Stimulated activated CD4-positive, alpha-beta T cell treated with anti-CD3 and anti-CD28 coated beads, TNF-alpha, amount 100 ng/mL, for 48 hours (primary cell): ENCODE measurements around the gene CLEC2D.
"Not testable (repeated sequence)": the region's sequence is repeated elsewhere in the genome, so short reads cannot be mapped to it uniquely, and the experiment has no call there.

Source experiments
- DNase-seq, 3 donors: peaks; one replicate each; pipeline ENCODE4 v3.0.0-alpha.2; 2020; ENCODE audit warnings: low read depth in 3 of 3

CLEC2D gene

DNA sequence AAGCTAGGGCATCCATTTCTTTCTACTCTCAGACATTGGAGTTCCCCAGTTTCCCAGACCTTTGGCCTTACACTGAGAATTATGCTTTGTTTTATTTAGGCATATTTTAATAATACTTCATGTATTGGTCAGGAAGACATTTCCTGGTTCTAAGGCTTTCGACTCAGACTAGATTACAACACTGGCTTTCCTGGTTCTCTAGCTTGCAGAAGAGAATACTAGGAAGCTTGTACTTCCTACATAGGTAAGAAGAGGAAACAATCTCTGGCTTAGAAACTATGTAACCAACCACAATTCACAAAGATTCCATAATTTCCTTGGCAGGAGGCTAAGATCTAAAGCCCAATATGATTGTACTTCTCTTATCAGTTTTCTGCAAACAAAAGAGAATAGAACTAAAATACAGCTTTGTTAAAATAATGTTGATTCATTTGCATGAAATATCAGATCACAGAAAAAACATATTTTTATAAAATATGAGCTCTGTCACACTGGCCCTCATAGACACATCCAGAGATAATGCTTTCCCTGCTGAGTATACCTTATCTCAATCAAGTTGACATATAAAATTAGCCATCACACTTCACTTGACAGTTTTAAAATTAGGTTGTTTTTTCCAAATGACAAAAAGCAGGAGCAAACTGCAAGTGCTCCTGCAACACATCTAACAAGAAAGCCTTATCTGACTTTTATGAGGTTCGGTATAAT lies 30.5 kb downstream of the CLEC2D start:
- DNase-seq: no peak

DNA sequence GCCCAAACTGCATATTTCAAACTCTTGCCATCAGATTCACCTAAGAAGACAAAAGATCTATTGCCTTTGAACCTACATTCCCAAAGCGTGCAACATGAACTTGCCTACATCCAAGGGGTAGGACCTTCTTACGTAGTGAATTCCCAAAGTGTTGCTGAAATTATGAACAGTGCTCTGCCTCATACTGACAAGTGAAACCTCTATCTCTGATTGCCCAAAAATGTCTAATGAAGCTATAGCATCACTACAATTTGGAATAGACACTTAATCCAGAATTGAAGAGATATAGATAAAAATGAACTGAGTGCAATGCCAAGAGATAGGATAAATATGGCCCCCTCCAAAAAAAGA lies 31.1 kb downstream of the CLEC2D start:
- DNase-seq: no peak

DNA sequence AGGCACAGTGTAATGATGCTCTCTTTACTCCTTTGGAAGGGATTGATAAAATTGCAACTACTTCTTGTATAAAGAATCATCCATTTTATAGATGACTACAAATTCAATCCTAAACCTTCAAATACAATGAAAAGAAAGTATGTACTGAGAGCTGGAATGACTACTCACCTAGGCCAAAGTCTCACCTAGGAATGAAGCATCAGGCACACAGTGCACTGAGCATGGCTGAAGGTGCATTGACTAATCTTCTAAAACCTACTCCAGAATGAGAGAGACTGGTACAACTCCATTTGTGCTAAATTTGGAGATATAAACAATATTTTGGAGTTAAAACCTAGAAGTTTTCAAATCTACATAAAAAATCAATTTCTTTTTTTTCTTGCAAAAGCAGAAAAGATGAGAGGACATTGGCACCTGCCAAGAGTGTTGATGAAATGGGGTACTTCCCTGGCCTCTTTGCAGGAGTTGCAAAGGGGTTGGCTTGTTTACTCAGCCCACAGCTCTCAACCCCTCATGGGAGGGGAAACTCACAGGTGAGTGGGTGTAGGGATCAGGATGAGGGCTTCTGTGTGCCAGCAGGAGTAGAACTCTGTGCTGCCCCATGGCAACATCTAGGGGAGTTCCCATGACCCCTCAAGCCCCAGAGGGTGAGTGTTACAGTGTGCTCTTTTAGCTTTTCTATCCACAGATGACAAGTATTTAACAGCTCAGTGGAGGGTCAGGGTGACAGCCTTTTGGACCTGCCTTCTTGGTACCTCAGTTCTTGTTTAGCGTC lies 32.1 kb downstream of the CLEC2D start:
- DNase-seq: no peak

DNA sequence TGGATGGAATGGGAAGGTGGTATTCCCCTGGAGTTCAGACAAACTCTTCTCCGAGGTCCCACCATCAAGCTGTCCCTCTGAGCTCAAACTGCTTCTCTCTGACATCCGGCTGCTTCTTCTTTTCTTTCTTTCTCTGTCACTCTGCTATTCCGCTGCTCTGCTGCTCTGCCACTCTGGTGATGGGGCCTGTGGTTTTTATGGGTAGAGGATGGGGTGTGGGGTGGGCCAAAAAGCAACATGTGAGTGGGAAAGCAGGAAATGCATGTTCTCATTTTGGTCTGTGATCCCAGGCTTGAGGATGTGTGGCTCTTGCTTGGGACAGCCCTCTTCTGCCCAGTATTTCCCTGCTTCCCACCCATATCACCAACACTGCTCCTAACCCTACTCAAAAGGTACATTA lies 32.7 kb downstream of the CLEC2D start:
- DNase-seq: peak in 1 of 3 donors; percentile 23

DNA sequence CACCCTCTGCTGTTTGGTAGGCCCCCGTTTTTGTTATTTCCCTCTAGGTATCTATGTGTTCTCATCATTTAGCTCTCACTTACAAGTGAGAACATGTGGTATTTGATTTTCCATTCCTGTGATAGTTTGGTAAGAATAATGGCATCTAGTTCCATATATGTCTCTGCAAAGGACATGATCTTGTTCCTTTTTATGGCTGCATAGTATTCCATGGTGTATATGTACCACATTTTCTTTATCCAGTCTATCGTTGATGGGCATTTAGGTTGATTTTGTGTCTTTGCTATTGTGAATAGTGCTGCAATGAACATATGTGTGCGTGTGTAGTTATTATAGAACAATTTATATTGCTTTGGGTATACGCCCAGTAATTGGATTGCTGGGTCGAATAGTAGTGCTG lies 35.0 kb downstream of the CLEC2D start:
- not testable (repeated sequence) for DNase-seq

DNA sequence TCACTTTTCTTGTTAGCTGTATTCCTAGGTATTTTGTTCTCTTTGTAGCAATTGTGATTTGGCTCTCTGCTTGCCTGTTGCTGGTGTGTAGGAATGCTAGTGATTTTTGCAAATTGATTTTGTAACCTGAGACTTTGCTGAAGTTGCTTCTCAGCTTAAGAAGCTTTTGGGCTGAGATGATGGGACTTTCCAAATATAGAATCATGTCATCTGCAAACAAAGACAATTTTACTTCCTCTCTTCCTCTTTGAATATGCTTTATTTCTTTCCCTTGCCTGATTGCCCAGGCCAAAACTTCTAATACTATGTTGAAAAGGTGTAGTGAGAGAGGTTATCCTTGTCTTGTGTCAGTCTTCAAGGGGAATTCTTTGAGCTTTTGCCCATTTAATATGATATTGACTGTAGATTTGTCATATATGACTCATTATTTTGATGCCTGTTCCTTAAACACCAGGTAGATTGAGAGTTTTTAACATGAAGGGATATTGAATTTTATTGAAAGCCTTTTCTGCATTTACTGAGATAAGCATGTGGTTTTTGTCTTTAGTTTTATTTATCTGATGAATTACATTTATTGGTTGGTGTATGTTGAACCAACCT lies 36.7 kb downstream of the CLEC2D start:
- no peak for DNase-seq

DNA sequence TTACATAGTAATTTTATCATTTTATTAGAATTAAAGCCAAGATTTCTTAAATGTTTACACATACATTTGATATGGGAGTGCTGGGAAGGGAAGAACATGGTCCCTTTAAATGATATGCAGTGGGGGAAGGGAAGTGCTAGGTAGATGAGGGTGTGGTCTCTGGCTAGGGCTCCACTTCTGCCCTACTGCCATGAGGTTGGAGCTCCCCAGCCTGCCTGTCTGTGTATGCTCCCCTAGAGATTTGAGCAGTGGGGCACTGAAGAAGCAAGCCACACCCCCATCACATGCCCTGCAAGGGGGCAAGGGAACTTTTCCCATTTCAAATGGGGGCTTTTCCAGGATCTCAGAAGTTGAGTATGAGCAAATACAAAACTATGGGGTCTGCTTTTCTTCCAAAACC lies 37.8 kb downstream of the CLEC2D start:
- no peak for DNase-seq

DNA sequence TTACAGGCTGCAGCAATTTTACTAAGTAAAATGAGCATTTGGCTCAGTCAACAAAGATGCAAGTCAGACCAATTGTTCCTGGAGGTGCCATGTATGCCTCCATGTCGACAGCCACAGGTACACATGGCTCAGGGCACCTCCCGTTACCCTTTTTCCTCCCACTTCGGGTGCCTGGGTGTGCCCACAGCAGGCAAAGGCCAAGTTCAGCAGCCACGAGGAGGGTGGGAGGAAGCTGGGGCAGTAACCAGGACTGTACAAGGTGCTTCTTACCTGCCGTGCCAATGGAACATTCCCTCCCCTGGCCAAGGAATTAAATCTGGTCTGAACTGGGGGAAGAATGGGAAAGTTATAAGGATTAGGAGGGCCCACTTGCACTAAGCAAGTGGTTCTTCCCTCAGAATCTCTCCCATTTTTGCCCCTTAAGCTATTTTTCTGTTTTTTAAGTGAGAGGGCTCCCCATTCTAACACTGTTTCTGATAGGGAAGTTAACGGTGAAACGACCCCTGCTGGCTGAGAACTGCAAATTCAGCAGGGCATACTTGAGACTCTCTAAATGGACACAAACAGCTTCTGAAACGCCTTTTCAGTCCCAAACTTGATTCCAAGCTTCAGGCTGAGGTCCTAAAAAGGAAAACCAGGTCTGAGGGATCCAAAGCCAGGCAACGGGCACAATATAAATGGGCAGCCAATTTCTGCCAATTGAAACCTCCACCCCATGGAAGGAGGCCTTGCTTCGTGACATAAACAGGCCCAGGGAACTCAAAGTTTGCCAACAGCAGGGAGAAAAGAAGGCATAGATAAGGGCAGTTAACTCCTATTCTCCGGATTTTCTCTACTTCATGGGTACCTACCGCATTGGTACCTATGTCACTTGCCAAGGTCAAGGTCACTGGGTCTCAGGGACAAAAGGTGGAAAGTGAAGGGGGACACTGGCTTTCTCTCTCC lies 38.6 kb downstream of the CLEC2D start:
- peak in 2 of 3 donors; percentile 39 to 45 for DNase-seq

DNA sequence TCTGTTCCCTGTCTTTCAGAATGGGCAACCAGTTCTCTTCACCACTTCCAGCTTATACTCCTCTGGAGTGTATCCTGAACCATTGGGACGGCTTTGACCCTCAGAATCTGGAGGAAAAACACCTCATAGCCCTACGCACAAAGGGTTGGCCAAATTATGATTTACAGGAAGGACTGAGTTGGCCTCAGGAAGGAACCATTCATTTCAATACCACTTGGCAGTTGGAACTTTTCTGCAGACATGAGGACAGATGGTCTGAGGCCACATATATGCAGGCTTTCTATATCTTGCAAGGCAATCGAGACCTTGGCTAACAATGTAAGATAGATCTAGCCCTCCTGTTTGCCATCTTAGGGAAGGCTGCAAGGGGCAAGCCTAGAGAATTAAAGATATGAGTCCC lies 39.3 kb downstream of the CLEC2D start:
- DNase-seq: no peak

DNA sequence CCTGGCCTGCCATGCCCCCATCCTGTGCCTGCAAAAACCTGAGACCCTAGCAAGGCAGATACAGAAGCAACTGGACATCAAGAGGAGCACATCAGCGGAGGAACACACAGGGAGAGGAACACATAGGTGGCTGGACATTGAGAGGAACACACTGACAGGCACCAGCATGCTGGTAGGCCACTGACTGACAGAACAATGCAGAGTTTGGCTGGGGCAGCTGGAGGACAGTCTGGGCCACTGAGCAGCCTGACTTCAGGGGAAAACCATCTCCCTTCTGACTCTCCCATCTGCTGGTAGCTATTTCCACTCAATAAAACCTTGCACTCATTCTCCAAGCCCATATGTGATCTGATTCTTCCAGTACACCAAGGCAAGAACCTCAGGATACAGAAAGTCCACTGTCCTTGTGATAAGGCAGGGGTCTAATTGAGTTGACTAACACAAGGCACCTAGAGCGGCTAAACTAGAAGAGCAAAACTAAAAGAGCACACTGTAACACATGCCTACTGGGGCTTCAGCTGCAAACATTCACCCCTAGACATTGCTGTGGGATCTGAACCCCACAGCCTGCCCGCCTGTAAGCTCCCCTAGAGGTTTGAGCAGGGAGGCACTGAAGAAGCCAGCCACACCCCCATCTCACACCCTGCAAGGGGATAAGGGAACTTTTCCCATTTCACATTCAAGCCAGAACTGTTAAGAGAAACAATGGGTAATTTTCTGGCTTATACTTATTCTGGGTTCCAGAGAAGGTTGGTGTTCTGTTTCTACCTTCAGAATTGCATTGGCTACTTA lies 41.3 kb downstream of the CLEC2D start:
- DNase-seq: no peak

DNA sequence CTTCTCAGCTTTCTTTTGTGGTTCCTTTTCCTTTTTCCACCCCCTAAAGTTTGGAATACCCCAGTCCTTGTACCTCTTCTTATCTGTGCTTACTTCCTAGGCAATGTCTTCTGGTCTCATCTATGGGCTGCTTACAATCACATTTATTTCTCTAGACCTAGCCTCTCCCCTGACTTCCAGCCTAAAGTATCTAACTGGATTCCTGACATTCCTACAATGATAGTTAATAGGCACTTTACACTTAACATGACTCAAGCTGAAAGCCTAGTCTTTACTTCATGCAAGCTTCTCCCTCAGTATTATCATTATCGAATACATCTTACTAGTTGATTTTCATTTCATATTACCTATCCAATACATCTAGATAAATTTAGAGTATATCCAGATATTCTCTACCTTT lies 42.2 kb downstream of the CLEC2D start:
- DNase-seq: no peak

DNA sequence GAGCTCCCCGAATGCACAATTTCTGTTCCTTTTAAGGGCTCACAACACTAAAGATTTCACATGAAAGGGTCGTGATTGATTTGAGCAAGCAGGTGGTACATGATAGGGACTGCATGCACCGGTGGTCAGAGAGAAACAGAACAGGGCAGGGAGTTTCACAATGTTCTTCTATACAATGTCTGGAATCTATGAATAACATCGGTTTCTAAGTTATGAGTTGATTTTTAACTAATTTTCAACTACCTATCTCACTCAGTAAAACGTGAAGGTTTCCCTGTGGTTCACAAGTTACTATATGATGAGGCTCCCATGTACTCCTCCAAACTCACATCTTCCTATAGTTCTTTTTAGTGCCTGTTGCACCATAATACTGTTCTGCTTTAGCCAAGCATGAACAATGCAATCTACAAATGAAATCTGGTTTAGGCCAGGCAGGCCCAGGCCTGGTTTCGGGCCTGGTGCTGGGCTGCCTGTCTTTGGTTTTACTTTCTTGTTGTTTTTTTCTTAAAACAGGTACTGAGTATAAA lies 43.6 kb downstream of the CLEC2D start:
- not testable (repeated sequence) for DNase-seq

DNA sequence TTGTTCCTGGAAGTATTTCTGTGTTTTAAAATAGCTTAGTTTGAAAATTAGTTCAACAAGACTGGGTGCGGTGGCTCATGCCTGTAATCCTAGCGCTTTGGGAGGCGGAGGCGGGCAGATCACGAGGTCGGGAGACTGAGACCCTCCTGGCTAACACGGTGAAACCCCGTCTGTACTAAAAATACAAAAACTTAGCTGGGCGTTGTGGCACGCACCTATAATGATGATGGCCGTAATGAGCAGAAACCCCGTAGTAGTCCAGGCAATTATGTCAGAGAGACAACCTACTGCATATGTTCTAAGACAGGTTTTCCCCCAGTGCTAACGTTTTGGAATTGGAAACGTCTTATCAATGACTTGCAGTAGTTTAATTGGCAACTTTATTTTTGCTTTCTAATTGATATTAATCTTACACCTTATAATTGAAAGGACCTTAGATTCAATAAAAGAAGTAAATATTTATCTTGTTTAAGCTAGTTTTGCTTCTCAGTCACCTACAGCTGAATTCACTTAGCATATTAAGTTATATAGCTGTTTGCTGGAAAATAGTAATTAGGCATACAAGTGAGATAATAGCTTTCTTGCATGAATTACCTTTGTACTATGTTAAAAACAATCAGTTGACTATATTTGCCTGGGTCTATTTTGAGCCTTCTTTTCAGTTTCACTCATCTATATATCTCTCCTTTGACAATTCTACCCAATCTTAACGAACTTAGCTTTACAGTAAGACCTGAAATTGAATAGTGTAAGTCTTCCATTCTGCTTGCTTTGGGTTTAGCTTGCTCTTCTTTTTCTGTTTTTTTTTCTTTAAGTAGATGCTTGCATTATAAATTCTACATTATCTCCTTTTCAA lies 47.8 kb downstream of the CLEC2D start:
- DNase-seq: no peak

DNA sequence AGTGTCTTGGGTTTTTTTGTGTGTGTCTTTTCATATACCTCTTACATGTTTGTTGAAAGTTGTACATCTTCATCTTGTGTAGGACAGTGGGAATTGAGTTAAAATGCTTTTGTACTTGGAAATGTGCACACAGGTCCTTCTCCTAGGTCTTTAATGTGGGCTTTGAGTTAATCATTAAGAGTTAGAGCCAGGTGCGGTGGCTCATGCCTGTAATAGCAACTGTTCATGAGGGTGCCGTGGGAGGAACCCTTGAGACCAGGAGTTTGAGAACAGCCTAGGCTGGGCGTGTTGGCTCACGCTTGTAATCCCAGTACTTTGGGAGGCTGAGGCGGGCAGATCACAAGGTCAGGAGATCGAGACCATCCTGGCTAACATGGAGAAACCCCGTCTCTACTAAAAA lies 49.5 kb downstream of the CLEC2D start:
- DNase-seq: no peak

DNA sequence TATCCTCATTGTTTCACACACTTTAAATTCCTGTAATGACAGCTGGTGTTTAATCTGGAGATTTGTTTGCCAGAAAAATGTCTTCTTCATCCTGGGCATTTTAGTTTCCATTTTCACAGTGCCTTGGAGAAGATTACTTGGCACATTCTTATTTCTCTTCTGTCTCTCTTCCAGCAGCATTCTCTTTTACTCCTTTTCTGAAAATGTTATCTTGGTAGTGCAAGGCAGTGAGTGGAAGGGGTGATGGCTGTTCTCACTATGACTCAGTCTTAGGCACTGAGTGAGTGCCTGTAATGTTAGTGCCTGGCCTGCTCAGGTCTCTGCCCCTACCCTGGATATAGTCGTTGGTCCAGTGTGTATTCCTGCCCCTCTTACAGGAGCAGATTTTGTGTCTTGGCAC lies 50.3 kb downstream of the CLEC2D start:
- DNase-seq: no peak

DNA sequence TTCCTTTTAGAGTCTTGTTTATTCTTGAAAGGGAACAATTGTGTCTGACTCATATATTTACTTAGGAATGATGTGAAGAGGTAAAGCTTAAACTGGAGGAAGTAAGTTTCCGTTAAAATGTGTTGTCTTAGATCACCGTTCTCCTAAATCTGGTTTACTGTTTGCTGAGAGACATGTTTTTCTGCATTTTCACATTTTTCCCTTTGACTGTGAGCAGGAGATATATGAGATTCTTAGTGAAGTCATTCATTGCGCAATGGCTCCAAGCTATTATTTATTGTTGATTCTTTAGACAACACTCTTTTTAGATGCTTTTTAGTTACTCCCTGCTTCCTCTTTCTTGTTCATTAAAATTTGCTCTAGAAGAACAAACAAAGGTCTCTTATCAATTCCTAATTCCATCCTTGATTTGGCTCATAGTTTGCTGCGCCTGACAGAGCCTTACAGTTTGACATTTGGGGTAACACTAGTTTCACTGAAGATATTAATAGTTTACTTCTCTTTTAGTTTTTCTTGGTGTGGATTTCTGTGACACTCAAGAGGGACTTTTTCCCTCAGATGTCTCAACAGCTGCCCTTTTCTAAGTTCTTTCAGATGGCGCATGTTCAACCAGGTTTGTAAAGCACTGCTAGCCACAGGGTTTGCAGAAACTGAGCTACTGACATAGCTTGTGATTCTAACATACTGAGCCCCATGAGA lies 52.0 kb downstream of the CLEC2D start:
- DNase-seq: no peak

DNA sequence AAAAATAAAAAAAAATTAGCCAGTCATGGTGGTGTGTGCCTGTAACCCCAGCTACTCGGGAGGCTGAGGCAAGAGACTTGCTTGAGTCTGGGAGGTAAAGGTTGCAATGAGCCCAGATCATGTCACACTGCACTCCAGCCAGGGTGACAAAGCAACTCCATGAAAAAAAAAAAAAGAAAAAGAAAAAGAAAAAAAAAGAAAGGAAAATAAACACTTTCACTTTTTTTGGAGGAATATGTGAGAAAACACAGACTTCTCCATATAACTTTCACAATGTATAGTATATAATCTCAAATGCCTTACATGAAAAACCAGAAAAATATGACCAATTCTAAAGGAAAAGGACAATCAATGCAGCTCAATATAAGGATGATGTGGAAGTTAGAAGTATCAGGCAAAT lies 54.5 kb downstream of the CLEC2D start:
- no peak for DNase-seq

DNA sequence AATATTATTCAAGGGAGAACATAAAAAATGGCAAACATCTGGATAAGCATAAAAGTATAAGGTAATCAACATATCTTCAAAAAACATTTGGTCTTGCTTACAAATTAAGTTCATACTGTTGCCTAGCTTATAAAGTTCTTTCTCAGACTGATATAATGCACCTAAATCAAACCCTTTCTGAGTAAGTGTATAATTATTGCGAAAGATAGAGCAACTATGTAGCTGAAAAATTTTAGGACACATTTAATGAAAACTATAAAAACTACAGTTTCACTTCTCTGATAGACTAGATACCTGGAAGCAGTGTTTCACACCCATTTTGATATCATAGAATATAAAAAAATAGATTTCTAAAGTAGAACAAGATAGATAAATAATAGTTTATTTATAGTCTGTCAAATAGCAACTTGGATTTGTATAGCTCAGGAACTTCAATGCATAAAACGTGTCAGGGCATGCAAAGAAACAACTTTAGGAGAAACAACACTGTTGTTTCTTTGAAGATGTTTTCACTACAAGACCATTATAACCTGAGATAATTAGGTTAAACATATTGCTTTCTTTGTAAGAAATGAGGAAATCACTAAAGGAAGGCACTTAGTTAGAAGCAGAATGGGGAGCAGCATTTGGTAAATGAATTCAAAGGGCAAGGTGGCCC lies 55.8 kb downstream of the CLEC2D start:
- no peak for DNase-seq

DNA sequence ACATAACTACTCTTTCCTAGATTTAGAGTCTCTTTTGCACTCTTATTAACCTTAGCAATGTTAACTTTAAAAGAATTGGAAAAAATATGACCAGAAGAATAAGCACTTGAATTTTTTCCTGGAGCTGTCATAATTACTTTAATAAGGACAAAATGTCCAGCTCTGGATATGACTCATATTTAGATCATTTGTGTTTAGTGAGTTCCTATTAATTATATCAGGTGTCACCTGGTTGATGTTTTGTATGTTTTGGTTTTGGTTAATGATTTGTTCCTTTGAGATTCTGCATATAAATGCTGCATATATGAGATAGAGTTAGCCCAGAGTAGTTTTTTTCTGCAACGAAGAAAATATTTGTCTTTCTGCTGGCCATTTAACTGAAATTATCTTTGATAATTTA lies 58.3 kb downstream of the CLEC2D start:
- DNase-seq: no peak
